Upper lobe of right lung (tissue), 1 donor: Measurements from ENCODE around the gene RAB7B. TPM values are rescaled to one million over a fixed set of nuclear protein-coding genes. Genes with fewer than 3 reads are reported as not detected.

Experiments used
- ATAC-seq: fragments of 200-7000 bp; cut with Tn5 transposase; one replicate; pipeline ENCODE4 v1.9.1; 2020; ENCODE audit warnings: mild to moderate bottlenecking, moderate library complexity
- DNase-seq: peaks from one replicate; pipeline ENCODE4 v3.0.0-alpha.2; 2020
- H3K27ac ChIP-seq: fragments of 200-600 bp; one replicate; pipeline ENCODE4 v1.8.0; 2022
- H3K27me3 ChIP-seq: fragments of 200-600 bp; one replicate; pipeline ENCODE4 v1.8.0; 2022; ENCODE audit warnings: mild to moderate bottlenecking
- H3K36me3 ChIP-seq: fragments of 200-600 bp; one replicate; pipeline ENCODE4 v1.8.0; 2022
- H3K4me1 ChIP-seq: fragments of 200-600 bp; one replicate; pipeline ENCODE4 v1.8.0; 2022
- H3K4me3 ChIP-seq: fragments of 200-600 bp; one replicate; pipeline ENCODE4 v1.8.0; 2022; ENCODE audit warnings: mild to moderate bottlenecking
- H3K9me3 ChIP-seq: fragments of 200-600 bp; one replicate; pipeline ENCODE4 v1.8.0; 2022
- intact Hi-C: fragments of 100-400 bp; cut with DNase I; formaldehyde crosslinking; loops from one replicate; pipeline ENCODE4 v1.11.0; 2022
- total RNA-seq: library from RNA; stranded (reverse); fragmentation: NEBNext Ultra II Directional; extraction: Animal tissue kit (Norgen Biotek cat#: 25700); gene quantifications from one replicate; pipeline ENCODE4 v1.2.1, GENCODE V29; 2021
- TF ChIP-seq, protein P1 (sequence below): fragments of 200-600 bp; IDR thresholded peaks from one replicate; pipeline ENCODE4 v1.8.0; 2022; ENCODE audit warnings: antibody characterized with exemption
- donor health status: DM: no; HTN: yes; CAD: no; lungs with severe emphysema.

The RAB7B gene
- total RNA-seq, 1 donor from 2014 or later, result 7.0 TPM

DNA sequence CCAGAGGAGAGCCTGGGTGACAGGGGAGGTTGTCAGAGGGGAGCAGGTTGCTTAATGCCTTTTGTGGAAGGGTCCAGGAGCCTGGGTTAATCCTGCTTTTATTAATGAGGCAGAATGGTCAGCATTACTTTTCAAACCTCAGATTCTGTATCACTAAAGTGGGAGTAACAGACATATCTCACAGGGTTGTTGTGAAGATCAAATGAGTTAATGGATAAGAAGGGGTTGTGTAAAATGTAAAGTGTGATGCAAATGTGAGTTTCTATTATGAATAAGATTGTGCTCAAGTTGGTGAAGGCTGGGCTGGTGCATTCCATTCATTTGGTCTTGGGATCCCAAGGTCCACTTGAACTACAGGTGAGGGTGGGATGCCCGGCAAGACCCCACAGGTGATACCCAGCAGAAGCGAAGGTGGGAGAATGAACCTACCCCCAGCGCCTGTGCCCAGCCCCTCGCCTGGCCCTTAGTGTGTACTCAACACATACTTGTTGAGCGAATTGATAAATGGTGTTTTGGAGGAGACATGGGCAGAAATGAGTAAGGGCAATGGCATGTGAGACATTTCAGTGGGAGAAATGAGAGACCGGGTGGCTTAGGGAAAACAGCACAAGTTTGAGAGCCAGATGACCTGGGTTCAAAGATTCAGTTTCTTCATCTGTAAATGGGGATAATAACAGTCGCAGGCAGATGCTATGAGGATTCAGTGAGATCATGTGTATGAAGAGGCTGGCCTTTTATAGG lies 66.2 kb downstream of the RAB7B start:
- intact Hi-C loops, result no loop called here
- Histone ChIP-seq H3K27ac (peak overlapping the region; percentile 82), H3K36me3 (no peaks in the 10 kb centered on the region), H3K4me3 (no peak overlapping the region), H3K4me1 (peaks cover 17% of the 10 kb centered on the region), H3K9me3 (no peaks in the 10 kb centered on the region), H3K27me3 (no peaks in the 10 kb centered on the region)
- no peak for DNase-seq
- no peak for ATAC-seq
- TF ChIP-seq, protein P1, sequence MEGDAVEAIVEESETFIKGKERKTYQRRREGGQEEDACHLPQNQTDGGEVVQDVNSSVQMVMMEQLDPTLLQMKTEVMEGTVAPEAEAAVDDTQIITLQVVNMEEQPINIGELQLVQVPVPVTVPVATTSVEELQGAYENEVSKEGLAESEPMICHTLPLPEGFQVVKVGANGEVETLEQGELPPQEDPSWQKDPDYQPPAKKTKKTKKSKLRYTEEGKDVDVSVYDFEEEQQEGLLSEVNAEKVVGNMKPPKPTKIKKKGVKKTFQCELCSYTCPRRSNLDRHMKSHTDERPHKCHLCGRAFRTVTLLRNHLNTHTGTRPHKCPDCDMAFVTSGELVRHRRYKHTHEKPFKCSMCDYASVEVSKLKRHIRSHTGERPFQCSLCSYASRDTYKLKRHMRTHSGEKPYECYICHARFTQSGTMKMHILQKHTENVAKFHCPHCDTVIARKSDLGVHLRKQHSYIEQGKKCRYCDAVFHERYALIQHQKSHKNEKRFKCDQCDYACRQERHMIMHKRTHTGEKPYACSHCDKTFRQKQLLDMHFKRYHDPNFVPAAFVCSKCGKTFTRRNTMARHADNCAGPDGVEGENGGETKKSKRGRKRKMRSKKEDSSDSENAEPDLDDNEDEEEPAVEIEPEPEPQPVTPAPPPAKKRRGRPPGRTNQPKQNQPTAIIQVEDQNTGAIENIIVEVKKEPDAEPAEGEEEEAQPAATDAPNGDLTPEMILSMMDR, result no peak

DNA sequence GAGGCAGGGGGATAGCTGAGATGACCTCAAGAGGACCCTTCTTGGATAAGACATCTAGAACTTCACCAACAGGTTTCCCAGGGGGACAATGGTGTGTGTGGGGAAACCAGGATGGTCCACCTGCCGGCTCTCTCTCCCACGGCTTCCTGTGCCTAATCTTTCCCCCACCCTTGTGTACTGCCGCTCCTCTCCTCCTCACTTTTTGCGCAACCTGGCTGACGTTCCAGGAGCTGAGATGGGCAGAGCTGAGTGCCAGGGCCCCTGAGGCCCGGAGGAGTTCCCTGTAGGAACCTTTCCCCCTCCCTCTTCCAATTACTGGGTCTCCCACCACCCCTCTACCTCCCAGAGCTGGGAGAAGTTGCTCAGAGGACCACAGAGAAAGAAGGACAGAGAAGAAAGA lies 66.9 kb downstream of the RAB7B start:
- no peaks in the 10 kb centered on the region for H3K36me3 ChIP-seq
- H3K9me3 ChIP-seq, result no peaks in the 10 kb centered on the region
- H3K27ac ChIP-seq, result peak overlapping the region; percentile 82
- no peaks in the 10 kb centered on the region for H3K27me3 ChIP-seq
- intact Hi-C loops, result no loop called here
- no peak overlapping the region for H3K4me3 ChIP-seq
- ATAC-seq (peak; percentile 56), DNase-seq (peak; percentile 87)
- TF ChIP-seq, protein P1, result no peak
- peaks cover 17% of the 10 kb centered on the region for H3K4me1 ChIP-seq

DNA sequence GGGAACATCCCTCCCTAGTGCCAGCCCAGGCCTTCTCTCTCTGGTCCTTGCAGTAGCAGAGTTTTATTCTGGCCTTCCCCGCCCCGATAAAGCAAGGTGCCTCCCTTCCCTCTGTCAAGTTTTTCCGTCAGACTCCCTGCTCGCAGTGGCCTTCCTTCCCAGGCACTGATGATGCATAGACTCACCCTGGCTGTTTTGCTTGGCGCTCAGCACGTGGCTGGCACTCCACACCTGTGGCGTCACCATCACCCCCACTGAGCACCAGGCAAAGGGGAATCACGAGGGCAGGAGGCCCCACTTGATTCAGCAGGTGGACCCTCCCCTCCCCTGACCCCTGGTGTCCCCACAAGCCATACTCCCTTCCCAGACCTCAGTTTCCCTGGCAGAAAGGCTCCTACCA lies 67.3 kb downstream of the RAB7B start:
- peak overlapping the region; percentile 82 for H3K27ac ChIP-seq
- peaks cover 17% of the 10 kb centered on the region for H3K4me1 ChIP-seq
- DNase-seq (peak; percentile 81), ATAC-seq (peak; percentile 5)
- H3K9me3 ChIP-seq, result no peaks in the 10 kb centered on the region
- no peaks in the 10 kb centered on the region for H3K27me3 ChIP-seq
- TF ChIP-seq, protein P1, result no peak
- no peak overlapping the region for H3K4me3 ChIP-seq
- intact Hi-C loops, result no loop called here
- H3K36me3 ChIP-seq, result no peaks in the 10 kb centered on the region

DNA sequence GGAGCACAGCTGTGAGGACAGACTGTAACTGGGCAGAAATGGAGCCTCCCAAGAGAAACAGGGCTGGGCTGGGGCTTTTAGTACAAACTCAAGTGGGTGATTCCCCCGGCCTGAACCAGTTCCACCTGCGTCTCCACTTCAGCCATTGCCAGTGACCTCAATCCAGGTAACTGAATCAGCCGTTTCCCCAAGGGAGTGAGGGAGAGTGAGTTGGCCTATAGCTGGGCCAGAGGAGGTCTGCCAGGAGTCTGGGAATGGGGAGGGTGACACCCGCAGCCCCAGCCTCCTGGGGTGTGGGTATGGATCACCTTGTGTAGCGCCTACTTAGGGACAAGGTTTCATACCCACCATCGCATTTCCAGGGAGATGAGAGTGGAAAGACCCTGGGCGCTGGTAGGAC lies 68.4 kb downstream of the RAB7B start:
- Histone ChIP-seq H3K27me3 (no peaks in the 10 kb centered on the region), H3K4me1 (peaks cover 17% of the 10 kb centered on the region), H3K36me3 (no peaks in the 10 kb centered on the region), H3K27ac (peak overlapping the region; percentile 82), H3K4me3 (no peak overlapping the region), H3K9me3 (no peaks in the 10 kb centered on the region)
- peak; percentile 84 for DNase-seq
- TF ChIP-seq, protein P1, result no peak
- intact Hi-C loops, result no loop called here
- peak; percentile 74 for ATAC-seq

DNA sequence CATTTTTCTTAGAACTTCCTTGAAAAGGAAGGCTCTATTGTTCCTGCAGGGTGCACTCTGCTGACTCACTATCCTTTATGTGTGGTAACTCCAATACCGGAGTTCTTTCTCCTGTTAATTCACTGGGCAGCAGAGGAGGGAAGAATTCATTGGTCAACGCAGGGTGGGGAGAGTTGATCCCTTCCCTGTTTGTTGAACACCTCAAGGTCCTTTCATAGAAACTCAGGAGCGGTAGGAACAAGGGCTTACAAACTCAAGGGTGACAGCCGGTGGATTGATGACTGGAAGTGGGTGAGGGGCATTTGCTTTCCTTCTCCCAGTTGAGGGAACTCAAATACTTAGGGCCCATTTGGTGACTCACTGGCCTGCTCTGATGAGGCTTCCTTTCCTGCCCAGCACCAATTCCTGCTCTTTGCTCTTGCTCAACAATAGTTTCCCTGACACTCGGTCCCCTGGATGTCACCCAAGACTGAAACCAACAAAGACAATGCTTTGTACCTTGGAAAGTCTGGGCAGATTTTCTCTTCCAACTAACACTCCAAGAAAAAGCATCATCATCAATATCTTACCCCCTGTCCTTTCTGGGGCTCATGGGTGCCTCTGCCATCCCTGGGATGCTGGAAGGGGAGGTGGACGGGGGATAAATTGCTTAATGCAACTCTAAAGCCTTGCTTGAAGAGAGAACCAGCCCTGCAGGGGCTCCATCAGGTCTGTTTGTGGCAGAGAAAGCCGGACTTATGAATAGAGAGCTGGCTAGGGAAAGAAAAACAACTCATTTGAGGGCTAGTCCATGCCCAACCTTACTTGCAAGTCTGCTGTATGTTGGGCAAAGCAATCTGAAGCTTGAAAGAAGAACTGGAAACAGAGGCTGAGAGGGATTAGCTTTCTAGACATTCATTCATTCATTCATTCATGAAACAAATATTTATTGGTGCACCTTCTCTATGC lies 69.2 kb downstream of the RAB7B start:
- DNase-seq, result no peak
- H3K27ac ChIP-seq, result peak overlapping the region; percentile 82
- H3K36me3 ChIP-seq, result no peaks in the 10 kb centered on the region

More for the DNA sequence above, 69.2 kb downstream of the RAB7B start:
- peaks cover 17% of the 10 kb centered on the region for H3K4me1 ChIP-seq
- TF ChIP-seq, protein P1, result no peak
- H3K9me3 ChIP-seq, result no peaks in the 10 kb centered on the region
- H3K27me3 ChIP-seq, result no peaks in the 10 kb centered on the region
- no peak overlapping the region for H3K4me3 ChIP-seq
- ATAC-seq, result peak; percentile 61
- intact Hi-C loops, result no loop called here
